Measurements from ENCODE around the gene TAF7.
"Not testable (repeated sequence)": the region's sequence is repeated elsewhere in the genome, so short reads cannot be mapped to it uniquely, and the experiment has no call there.

The TAF7 gene

GRCh38 chr5:141338538-141339306 lies 18.1 kb upstream of the TAF7 start, which contains the start of gene PCDHGA2:
PCDHGA2 (plus strand) TSS chr5:141338760.
- no peak for DNase-seq (ENCODE audit: low read depth in 2 of 2)

DNA sequence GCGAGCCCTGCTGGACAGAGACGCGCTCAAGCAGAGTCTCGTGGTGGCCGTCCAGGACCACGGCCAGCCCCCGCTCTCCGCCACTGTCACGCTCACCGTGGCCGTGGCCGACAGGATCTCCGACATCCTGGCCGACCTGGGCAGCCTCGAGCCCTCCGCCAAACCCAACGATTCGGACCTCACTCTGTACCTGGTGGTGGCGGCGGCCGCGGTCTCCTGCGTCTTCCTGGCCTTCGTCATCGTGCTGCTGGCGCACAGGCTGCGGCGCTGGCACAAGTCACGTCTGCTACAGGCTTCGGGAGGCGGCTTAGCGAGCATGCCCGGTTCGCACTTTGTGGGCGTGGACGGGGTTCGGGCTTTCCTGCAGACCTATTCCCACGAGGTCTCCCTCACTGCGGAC lies 12.0 kb upstream of the TAF7 start:
- not testable (repeated sequence) for DNase-seq (ENCODE audit: low read depth in 2 of 2)

GRCh38 chr5:141330299-141331080 lies 9.9 kb upstream of the TAF7 start, which contains the start of gene PCDHGA1:
PCDHGA1 (plus strand) TSS chr5:141330514.
- DNase-seq (ENCODE audit: low read depth in 2 of 2): no peak

DNA sequence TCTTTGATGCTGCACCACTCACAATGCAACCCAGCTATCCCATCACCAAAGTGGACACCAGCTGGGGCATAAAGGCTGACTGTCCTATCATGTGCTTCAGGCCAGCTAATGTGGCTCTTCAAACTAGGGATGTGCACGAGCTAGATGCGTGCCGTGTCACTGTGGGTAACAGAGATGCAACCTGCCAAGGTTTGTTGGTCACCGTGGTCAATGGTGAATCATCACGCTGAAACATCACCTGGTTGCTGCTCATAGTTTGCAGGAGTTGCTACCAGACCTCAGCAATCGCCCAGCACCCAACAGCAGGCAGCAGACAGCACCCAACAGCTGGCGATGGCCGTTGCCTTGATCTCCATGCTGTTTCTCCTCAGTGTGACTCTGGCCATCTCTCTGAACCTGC lies 7.6 kb upstream of the TAF7 start:
- DNase-seq (ENCODE audit: low read depth in 2 of 2): no peak

DNA sequence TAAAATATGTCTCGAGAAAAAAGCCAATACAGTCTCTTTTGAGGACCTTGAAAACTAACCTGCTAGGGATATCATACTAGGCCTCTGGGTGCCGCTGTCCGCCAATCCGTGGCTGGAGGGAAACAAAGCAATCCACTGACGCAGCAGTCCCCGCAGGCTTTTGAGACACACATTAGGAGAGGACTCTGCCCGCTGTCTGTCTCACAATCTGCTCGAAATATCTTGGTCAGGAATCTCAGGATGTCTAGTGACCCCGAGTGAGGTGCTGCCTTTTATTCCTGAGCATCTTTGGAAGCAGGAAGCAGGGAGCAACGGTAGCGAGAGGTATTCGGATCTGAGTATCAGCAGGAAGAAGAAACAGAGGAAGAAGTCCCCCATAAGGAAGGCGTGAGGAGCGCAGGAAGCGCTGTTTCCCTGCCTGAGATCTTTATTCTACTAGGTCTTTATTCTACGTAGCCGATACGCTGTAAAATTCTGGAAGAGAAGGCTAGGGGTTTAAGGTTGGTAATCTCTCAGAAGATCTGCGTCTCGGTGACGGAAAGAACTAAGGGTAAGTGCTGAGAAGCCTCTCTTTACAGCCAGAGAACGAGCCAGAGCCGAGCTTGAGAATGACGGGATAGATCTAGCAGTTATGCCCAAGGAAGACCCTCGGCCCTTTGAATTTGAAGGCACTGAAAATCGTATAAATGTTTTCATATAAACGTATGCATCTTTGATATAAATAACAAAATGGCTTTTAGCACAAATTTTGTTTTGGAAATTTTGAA lies 5.7 kb upstream of the TAF7 start:
- DNase-seq (ENCODE audit: low read depth in 2 of 2): peak; percentile 31 to 48

DNA sequence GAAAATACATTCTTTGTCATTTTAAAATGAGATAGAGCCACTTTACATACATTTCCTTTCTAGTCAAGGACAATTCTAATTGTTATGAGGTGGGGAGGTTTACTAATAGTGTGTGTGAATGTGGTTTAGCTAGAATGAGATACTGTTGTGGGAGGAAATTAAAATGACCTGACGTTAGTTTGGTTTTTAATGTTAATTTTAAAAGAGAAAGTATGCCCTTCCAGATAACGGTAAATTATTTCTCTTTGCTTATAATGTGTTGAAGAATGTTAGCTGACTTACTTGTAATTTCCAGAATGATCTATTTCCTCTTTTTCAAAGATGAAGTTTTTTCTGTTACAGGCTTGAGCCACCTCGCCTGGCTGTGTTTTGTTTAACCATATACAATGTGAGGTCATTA lies 1.7 kb upstream of the TAF7 start:
- no peak for DNase-seq (ENCODE audit: low read depth in 2 of 2)

- DNase-seq (ENCODE audit: low read depth in 2 of 2): no peak
Measured at GRCh38 chr5:141319699-141320098, 885 bp downstream of the TAF7 start.

- DNase-seq (ENCODE audit: low read depth in 2 of 2): no peak
Measured at GRCh38 chr5:141319202-141319601, 1.4 kb downstream of the TAF7 start.

GRCh38 chr5:141316963-141317362 lies 3.6 kb downstream of the TAF7 start:
- not testable (repeated sequence) for DNase-seq (ENCODE audit: low read depth in 2 of 2)

GRCh38 chr5:141313711-141314110 lies 6.9 kb downstream of the TAF7 start:
- no peak for DNase-seq (ENCODE audit: low read depth in 2 of 2)

- DNase-seq (ENCODE audit: low read depth in 2 of 2): no peak
Measured at GRCh38 chr5:141306630-141307029, 14.0 kb downstream of the TAF7 start.

- no peak for DNase-seq (ENCODE audit: low read depth in 2 of 2)
Measured at GRCh38 chr5:141303756-141304155, 16.8 kb downstream of the TAF7 start, which contains the start of gene SLC25A2. SLC25A2 (minus strand) TSS chr5:141304049; CDS start chr5:141303865, 184 bp downstream.

DNA sequence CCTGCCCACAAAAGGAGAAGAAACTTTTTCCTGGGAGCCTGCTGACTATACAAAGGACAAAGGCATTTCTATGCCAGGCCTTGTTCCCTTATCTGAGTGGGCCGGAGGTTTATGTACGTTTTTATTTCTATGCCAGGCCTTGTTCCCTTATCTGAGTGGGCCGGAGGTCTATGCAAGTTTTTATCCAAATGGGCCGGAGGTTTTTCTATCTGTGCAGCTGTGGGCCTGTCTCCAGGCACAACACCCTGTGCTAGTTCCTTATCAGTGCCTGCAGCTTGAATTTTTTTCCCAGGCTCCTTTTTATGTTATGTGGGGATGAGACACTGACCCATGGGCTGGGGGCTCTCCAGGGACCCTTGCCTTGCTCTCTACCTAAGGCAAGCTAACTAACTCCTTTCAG lies 22.2 kb downstream of the TAF7 start:
- no peak for DNase-seq (ENCODE audit: low read depth in 2 of 2)

- no peak for DNase-seq (ENCODE audit: low read depth in 2 of 2)
Measured at GRCh38 chr5:141272906-141273305, 47.7 kb downstream of the TAF7 start.

DNA sequence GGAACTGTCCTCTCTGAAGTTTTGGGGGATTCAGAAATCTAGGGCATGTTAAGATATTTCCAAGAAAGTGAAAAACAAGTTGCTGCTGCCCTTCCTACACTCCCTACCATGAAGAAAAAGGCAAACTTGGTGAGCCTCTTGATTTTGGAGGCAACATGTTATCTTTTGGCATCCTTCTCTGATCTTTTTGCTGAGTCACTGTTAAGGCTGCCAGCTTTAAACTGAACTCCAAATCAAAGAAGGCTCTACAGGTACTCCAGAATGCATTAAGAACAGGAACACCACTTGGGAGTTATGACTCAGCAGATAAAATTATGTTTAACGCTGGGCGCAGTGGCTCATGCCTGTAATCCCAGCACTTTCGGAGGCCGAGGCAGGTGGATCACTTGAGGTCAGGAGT lies 51.4 kb downstream of the TAF7 start:
- DNase-seq (ENCODE audit: low read depth in 2 of 2): no peak

Data from stimulated activated CD8-positive, alpha-beta memory T cell treated with anti-CD3 and anti-CD28 coated beads, Interleukin-2, amount 100 ng/mL, for 48 hours (primary cell).